K562 (cell line): Measurements from ENCODE around the gene DTX1. TPM values are rescaled to one million over a fixed set of nuclear protein-coding genes. Genes with fewer than 3 reads are reported as not detected.

Experiments
- CEBPB ChIP-seq: fragments of 450-650 bp; IDR thresholded peaks from 2 replicates; pipeline ENCODE4 v1.6.1; 2016; ENCODE audit warnings: missing genetic modification characterization, missing compliant biosample characterization
- FOS ChIP-seq: IDR thresholded peaks from 3 replicates; pipeline ENCODE4 v1.6.1; 2011; ENCODE audit not compliant: insufficient read length; ENCODE audit errors: extremely low read depth
- HMBOX1 ChIP-seq: sonication (generic); IDR thresholded peaks from 2 replicates; pipeline ENCODE4 v1.6.1; 2016
- HNRNPUL1 ChIP-seq: fragments of 200-400 bp; formaldehyde crosslinking; IDR thresholded peaks from 2 replicates; pipeline ENCODE4 v1.6.1; 2017; ENCODE audit warnings: low read length
- NFATC3 ChIP-seq: fragments of 450-650 bp; IDR thresholded peaks from 2 replicates; pipeline ENCODE4 v1.6.1; 2017; ENCODE audit warnings: mild to moderate bottlenecking
- NR2C1 ChIP-seq, 2 experiments: fragments of 450-650 bp; IDR thresholded peaks; 2 replicates each; pipeline ENCODE4 v1.6.1; 2017; ENCODE audit warnings: mild to moderate bottlenecking in 2 of 2, antibody characterized with exemption in 1 of 2, inconsistent platforms in 1 of 2, missing compliant biosample characterization in 1 of 2, missing genetic modification characterization in 1 of 2
- SRSF1 ChIP-seq: fragments of 200-400 bp; formaldehyde crosslinking; IDR thresholded peaks from 2 replicates; pipeline ENCODE4 v1.6.1; 2017; ENCODE audit warnings: mild to moderate bottlenecking, low read depth, low read length, moderate library complexity
- ZNF280A ChIP-seq: fragments of 450-650 bp; IDR thresholded peaks from 2 replicates; pipeline ENCODE4 v1.6.1; 2018; ENCODE audit warnings: mild to moderate bottlenecking, low read depth; ENCODE audit not compliant: partially characterized antibody
- ZNF699 ChIP-seq: fragments of 250-450 bp; sonication (Bioruptor Pico); IDR thresholded peaks from 2 replicates; pipeline ENCODE4 v1.8.0; 2021; ENCODE audit warnings: mild to moderate bottlenecking, moderate library complexity; ENCODE audit not compliant: insufficient replicate concordance
- polyA plus RNA-seq, 8 experiments: library from polyadenylated mRNA; depleted of rRNA in 4 of 8; stranded (reverse) in 5 of 8; unstranded in 3 of 8; fragments of >200 nt; fragmentation: Nextera tagmentation in 2 of 8; fragmentation: Illumina TruSeq in 1 of 8; extraction: Ambion mirVana in 2 of 8; extraction: Trizol in 1 of 8; gene quantifications; 2 replicates each; pipeline versions ENCODE4 v1.2.1 to v1.2.3, GENCODE V29; 2011 to 2014; ENCODE audit warnings: inconsistent platforms in 1 of 8, missing spikeins in 1 of 8
- total RNA-seq, 7 experiments: library from RNA; depleted of rRNA in 6 of 7; stranded (reverse); fragments of >200 nt in 6 of 7; fragmentation: Illumina TruSeq in 2 of 7; extraction: Trizol in 2 of 7; gene quantifications; 2 replicates each; pipeline versions ENCODE4 v1.2.1 to v1.2.3, GENCODE V29; 2011 to 2021; ENCODE audit warnings: low replicate concordance in 1 of 7
- TF ChIP-seq, protein P1 (sequence below): fragments of 250-450 bp; sonication (Bioruptor Pico); IDR thresholded peaks from 2 replicates; pipeline ENCODE4 v1.4.0; 2020; ENCODE audit warnings: mild to moderate bottlenecking, moderate library complexity

The DTX1 gene
- total and polyA plus RNA-seq, 9 of the 15 experiments (the other 6 are each of a cell fraction or from before 2014, with no cell fraction given) = not detected

DNA sequence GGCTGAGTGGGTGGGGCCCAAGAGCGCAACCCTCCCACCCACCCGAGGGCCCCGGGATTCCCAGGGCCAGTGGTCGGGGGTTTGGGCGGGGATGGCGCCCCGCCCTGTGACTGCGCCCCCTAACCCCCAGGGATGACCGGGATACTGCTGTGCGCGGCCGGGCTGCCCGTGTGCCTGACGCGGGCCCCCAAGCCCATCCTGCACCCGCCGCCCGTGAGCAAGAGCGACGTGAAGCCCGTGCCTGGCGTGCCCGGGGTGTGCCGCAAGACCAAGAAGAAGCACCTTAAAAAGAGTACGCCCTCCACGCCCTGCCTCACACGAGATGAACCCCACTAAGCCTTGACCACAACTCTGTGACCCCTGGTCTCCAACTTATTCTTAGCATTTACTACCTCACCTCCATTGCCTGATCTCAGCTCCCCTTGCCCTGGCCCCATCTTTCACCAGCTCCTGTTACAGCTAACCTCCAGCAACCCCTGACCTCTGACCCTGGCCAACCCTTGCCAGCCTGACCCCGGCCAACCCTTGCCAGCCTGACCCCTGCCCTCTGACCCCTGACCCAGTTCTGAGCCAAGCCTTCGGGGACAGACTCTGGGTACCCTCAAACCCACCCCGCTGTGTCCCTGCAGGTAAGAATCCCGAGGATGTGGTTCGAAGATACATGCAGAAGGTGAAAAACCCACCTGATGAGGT is 37.0 kb downstream of the DTX1 start (continued):
- TF ChIP-seq NR2C1 (IDR thresholded peaks at IDR 0.05) = peak; percentile 91
- peak; percentile 94 for TF ChIP-seq NR2C1 (tag; IDR thresholded peaks at IDR 0.05)
- TF ChIP-seq, protein P1, sequence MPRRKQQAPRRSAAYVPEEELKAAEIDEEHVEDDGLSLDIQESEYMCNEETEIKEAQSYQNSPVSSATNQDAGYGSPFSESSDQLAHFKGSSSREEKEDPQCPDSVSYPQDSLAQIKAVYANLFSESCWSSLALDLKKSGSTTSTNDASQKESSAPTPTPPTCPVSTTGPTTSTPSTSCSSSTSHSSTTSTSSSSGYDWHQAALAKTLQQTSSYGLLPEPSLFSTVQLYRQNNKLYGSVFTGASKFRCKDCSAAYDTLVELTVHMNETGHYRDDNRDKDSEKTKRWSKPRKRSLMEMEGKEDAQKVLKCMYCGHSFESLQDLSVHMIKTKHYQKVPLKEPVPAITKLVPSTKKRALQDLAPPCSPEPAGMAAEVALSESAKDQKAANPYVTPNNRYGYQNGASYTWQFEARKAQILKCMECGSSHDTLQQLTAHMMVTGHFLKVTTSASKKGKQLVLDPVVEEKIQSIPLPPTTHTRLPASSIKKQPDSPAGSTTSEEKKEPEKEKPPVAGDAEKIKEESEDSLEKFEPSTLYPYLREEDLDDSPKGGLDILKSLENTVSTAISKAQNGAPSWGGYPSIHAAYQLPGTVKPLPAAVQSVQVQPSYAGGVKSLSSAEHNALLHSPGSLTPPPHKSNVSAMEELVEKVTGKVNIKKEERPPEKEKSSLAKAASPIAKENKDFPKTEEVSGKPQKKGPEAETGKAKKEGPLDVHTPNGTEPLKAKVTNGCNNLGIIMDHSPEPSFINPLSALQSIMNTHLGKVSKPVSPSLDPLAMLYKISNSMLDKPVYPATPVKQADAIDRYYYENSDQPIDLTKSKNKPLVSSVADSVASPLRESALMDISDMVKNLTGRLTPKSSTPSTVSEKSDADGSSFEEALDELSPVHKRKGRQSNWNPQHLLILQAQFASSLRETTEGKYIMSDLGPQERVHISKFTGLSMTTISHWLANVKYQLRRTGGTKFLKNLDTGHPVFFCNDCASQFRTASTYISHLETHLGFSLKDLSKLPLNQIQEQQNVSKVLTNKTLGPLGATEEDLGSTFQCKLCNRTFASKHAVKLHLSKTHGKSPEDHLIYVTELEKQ = no peak
- no peak for TF ChIP-seq CEBPB (tag)
- no peak for TF ChIP-seq HNRNPUL1
- TF ChIP-seq ZNF699 (CRISPR knock-in tag) = no peak
- no peak for TF ChIP-seq FOS
- TF ChIP-seq NFATC3 = no peak
- no peak for TF ChIP-seq ZNF280A
- no peak for TF ChIP-seq HMBOX1
- no peak for TF ChIP-seq SRSF1
